Activated T-helper 2 cell treated with anti-CD3 and anti-CD28 coated beads, Interferon-gamma antibody, Interleukin-2, Interleukin-4, amounts not matched to agents 10 μg/mL and 5 μg/mL and 100 μg/mL, durations not matched to agents 14 hours and 24 hours and 36 hours (primary cell): Measurements from ENCODE around the gene COX7A1. TPM values are rescaled to one million over a fixed set of nuclear protein-coding genes. Genes with fewer than 3 reads are reported as not detected.

ENCODE experiments used
- DNase-seq: peaks from one replicate; pipeline ENCODE4 v3.0.0; 2021; ENCODE audit warnings: low spot score
- H3K27ac Mint-ChIP-seq: one replicate; pipeline ENCODE4 v1.8.0; 2021; ENCODE audit warnings: mixed read lengths
- H3K27me3 Mint-ChIP-seq: one replicate; pipeline ENCODE4 v1.8.0; 2021; ENCODE audit warnings: low read depth, mixed read lengths
- H3K36me3 Mint-ChIP-seq: one replicate; pipeline ENCODE4 v1.8.0; 2021; ENCODE audit warnings: low read depth, mixed read lengths
- H3K4me1 Mint-ChIP-seq: one replicate; pipeline ENCODE4 v1.8.0; 2021; ENCODE audit warnings: low read depth, mixed read lengths
- H3K4me3 Mint-ChIP-seq: one replicate; pipeline ENCODE4 v1.8.0; 2021; ENCODE audit warnings: low read depth, mild to moderate bottlenecking, moderate library complexity, mixed read lengths
- H3K9me3 Mint-ChIP-seq: one replicate; pipeline ENCODE4 v1.8.0; 2021; ENCODE audit warnings: mixed read lengths
- intact Hi-C: fragments of 100-400 bp; cut with micrococcal nuclease; formaldehyde crosslinking; loops from one replicate; pipeline ENCODE4 v1.15.1; 2023
- total RNA-seq: library from RNA; stranded (reverse); gene quantifications from 2 replicates; pipeline ENCODE4 v1.2.3, GENCODE V29; 2022

Gene COX7A1
- total RNA-seq, 1 donor from 2014 or later: not detected

- intact Hi-C loops: loop anchor here (1.0 to 10.0 kb wide), 8 partner anchors 12 to 471 kb away; partner anchors contain the start of genes ALKBH6, COX6B1, ETV2 and HSPB6
- Mint-ChIP-seq H3K9me3 (no peaks in the 10 kb centered on the region), H3K27ac (peak within 1 kb of the TSS; percentile 89), H3K36me3 (peaks cover 48% of the 10 kb centered on the region), H3K4me3 (peak within 1 kb of the TSS; percentile 90), H3K27me3 (no peaks in the 10 kb centered on the region), H3K4me1 (peaks cover 23% of the 10 kb centered on the region)
- DNase-seq: no peak
Measured at GRCh38 chr19:36115453-36116343, 36.5 kb downstream of the COX7A1 start, which contains the start of gene TBCB. Gene TBCB, plus strand, starts transcription at chr19:36115468. Its CDS starts 93 bp downstream, at chr19:36115561.

GRCh38 chr19:36114721-36115452, 37.4 kb downstream of the COX7A1 start, which contains the start of gene POLR2I:
Gene POLR2I, minus strand, starts transcription at chr19:36114875. Its CDS starts 19 bp downstream, at chr19:36114856.
- H3K27me3 Mint-ChIP-seq: no peaks in the 10 kb centered on the region
- intact Hi-C loops: loop anchor here (1.0 to 10.0 kb wide), 8 partner anchors 12 to 470 kb away; partner anchors contain the start of genes ALKBH6, COX6B1, ETV2 and HSPB6

DNA sequence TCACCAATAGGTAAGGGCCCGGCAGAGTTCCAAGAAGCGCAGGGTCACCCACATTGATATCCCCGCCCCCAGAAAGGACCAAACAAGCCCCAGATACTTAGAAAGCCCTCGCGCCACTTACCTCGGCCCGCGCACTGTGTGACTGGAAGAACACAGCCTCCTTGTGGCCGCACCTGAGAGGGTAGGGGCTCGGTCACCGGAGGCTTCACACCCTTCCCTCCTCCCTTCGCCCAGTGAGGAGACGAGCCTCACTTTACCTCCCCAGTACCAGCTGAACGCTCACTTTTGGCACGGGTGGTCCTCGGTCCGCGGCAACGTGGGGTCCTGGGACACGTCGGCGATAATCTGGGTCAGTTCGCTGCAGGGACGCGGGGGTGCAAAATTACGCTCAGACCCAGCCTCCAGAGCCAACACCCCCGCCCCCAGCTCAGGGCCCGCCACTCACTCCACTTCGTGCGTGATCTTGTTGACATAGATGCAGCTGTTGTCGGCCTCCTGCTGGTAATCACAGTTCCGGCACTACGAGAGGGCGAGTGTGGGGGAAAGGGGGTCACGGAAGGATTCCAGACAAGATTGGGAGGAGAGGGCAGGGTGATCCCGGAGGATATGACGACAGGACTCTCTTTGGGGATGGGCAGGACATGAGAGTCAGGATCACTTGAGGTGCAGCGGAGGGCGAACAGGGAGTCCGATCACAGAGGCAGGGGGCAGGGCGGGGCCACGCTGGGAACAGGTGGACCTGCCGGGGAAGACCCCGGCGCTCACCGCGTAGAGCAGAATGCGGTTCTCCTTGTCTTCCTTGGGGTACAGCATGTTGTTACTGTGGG, 38.1 kb downstream of the COX7A1 start:
- intact Hi-C loops: loop anchor here (10.0 kb wide), 1 partner anchor 469 kb away; the partner anchor contains the start of genes COX6B1 and ETV2
- Mint-ChIP-seq H3K36me3 (peaks cover 42% of the 10 kb centered on the region), H3K4me1 (peaks cover 21% of the 10 kb centered on the region), H3K4me3 (peak overlapping the region; percentile 90), H3K27ac (peak overlapping the region; percentile 89), H3K9me3 (no peaks in the 10 kb centered on the region), H3K27me3 (no peaks in the 10 kb centered on the region)
- no peak for DNase-seq

More at GRCh38 chr19:36114721-36115452, 37.4 kb downstream of the COX7A1 start, which contains the start of gene POLR2I:
- Mint-ChIP-seq H3K4me3 (peak within 1 kb of the TSS; percentile 90), H3K9me3 (no peaks in the 10 kb centered on the region), H3K36me3 (peaks cover 43% of the 10 kb centered on the region), H3K27ac (peak within 1 kb of the TSS; percentile 89), H3K4me1 (peaks cover 21% of the 10 kb centered on the region)
- peak; percentile 99 for DNase-seq

GRCh38 chr19:36113425-36113824, 38.8 kb downstream of the COX7A1 start:
- peaks cover 21% of the 10 kb centered on the region for H3K4me1 Mint-ChIP-seq
- intact Hi-C loops: loop anchor here (10.0 kb wide), 1 partner anchor 469 kb away; the partner anchor contains the start of genes COX6B1 and ETV2
- no peaks in the 10 kb centered on the region for H3K27me3 Mint-ChIP-seq
- peaks cover 37% of the 10 kb centered on the region for H3K36me3 Mint-ChIP-seq
- peak overlapping the region; percentile 90 for H3K4me3 Mint-ChIP-seq
- DNase-seq: no peak
- H3K9me3 Mint-ChIP-seq: no peaks in the 10 kb centered on the region
- peak overlapping the region; percentile 89 for H3K27ac Mint-ChIP-seq

DNA sequence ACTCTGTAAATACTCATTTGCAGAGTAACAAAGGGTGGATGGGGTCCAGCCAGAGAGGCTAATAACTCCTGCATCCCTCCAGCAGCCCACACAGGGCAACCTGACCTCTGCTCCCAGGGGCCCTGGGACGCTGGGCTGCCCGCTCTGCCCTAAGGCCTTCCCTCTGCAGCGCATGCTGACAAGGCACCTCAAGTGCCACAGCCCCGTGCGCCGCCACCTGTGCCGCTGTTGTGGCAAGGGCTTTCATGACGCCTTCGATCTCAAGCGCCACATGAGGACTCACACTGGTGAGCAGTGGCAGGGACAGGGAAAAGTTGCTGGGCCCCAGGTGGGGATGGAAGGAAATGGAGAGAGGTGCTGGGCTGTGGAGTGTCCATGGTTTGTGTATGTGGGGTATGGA, 39.6 kb downstream of the COX7A1 start:
- no peak for DNase-seq
- Mint-ChIP-seq H3K27ac (no peak overlapping the region), H3K4me1 (peaks cover 18% of the 10 kb centered on the region), H3K27me3 (no peaks in the 10 kb centered on the region), H3K36me3 (peaks cover 31% of the 10 kb centered on the region), H3K9me3 (no peaks in the 10 kb centered on the region), H3K4me3 (peak overlapping the region; percentile 73)
- intact Hi-C loops: loop anchor here (10.0 kb wide), 1 partner anchor 468 kb away; the partner anchor contains the start of genes COX6B1 and ETV2

GRCh38 chr19:36111200-36111539, 41.1 kb downstream of the COX7A1 start:
- H3K27ac Mint-ChIP-seq: no peak overlapping the region
- peaks cover 27% of the 10 kb centered on the region for H3K36me3 Mint-ChIP-seq
- DNase-seq: no peak
- no peak overlapping the region for H3K4me3 Mint-ChIP-seq
- H3K4me1 Mint-ChIP-seq: peaks cover 11% of the 10 kb centered on the region
- no peaks in the 10 kb centered on the region for H3K27me3 Mint-ChIP-seq
- intact Hi-C loops: loop anchor here (10.0 kb wide), 1 partner anchor 466 kb away; the partner anchor contains the start of genes COX6B1 and ETV2
- no peaks in the 10 kb centered on the region for H3K9me3 Mint-ChIP-seq

DNA sequence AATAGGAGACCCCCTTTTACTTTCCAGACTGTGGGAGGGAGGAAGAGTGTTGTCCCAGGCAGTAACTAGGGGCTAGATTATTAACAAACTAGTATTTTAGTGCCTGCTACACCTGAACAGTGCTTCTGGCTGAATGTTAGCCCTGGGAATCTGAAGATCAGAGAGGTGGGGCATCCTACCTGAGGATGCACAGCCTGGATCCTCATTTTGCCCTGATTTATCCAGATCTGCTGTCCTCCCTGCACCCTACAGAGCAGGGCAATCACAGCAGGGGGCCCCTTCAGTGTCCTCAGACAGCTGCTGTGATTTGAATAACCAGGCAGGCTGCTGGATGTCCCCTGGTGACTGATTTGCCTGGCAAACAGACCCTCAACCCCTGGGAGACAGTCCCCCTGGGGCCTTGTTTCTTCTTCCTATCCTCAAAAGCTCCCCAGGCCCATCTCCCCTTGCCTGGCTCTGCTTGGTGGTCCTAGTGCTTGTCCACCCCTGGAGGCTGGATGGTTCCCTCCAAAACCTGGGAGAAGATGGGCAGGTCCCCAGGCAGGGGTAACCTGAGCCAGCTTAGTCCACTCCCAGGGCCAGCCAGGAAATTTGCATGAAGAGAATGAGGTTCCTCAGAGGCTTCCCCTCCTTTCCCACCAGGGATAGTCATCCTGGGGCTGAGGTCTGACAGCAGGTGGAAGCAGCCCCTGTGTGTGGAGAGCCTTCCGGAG, 41.6 kb downstream of the COX7A1 start, which contains the start of gene OVOL3:
Gene OVOL3 (plus strand): TSS at position 657 of the 713 bp plus-strand sequence. CDS start 60 bp downstream, outside the sequence.
- Mint-ChIP-seq H3K27ac (no peak within 1 kb of the TSS), H3K4me3 (peak within 1 kb of the TSS; percentile 17), H3K27me3 (no peaks in the 10 kb centered on the region), H3K36me3 (peaks cover 27% of the 10 kb centered on the region), H3K4me1 (peaks cover 8% of the 10 kb centered on the region), H3K9me3 (no peaks in the 10 kb centered on the region)
- no peak for DNase-seq
- intact Hi-C loops: loop anchor here (10.0 kb wide), 1 partner anchor 466 kb away; the partner anchor contains the start of genes COX6B1 and ETV2

GRCh38 chr19:36108684-36109083, 43.6 kb downstream of the COX7A1 start:
- Mint-ChIP-seq H3K9me3 (no peaks in the 10 kb centered on the region), H3K4me1 (peaks cover 5% of the 10 kb centered on the region), H3K27me3 (no peaks in the 10 kb centered on the region), H3K4me3 (no peak overlapping the region), H3K27ac (no peak overlapping the region), H3K36me3 (peaks cover 33% of the 10 kb centered on the region)
- intact Hi-C loops: no loop called here
- DNase-seq: no peak

GRCh38 chr19:36106991-36107390, 45.3 kb downstream of the COX7A1 start:
- Mint-ChIP-seq H3K27ac (no peak overlapping the region), H3K36me3 (peaks cover 30% of the 10 kb centered on the region), H3K9me3 (no peaks in the 10 kb centered on the region), H3K4me1 (no peaks in the 10 kb centered on the region), H3K27me3 (no peaks in the 10 kb centered on the region), H3K4me3 (no peak overlapping the region)
- DNase-seq: no peak
- intact Hi-C loops: no loop called here

GRCh38 chr19:36106441-36106840, 45.8 kb downstream of the COX7A1 start:
- H3K27me3 Mint-ChIP-seq: no peaks in the 10 kb centered on the region
- intact Hi-C loops: no loop called here
- H3K9me3 Mint-ChIP-seq: no peaks in the 10 kb centered on the region
- H3K4me3 Mint-ChIP-seq: no peak overlapping the region
- H3K4me1 Mint-ChIP-seq: no peaks in the 10 kb centered on the region
- H3K36me3 Mint-ChIP-seq: peaks cover 25% of the 10 kb centered on the region
- H3K27ac Mint-ChIP-seq: no peak overlapping the region
- no peak for DNase-seq

DNA sequence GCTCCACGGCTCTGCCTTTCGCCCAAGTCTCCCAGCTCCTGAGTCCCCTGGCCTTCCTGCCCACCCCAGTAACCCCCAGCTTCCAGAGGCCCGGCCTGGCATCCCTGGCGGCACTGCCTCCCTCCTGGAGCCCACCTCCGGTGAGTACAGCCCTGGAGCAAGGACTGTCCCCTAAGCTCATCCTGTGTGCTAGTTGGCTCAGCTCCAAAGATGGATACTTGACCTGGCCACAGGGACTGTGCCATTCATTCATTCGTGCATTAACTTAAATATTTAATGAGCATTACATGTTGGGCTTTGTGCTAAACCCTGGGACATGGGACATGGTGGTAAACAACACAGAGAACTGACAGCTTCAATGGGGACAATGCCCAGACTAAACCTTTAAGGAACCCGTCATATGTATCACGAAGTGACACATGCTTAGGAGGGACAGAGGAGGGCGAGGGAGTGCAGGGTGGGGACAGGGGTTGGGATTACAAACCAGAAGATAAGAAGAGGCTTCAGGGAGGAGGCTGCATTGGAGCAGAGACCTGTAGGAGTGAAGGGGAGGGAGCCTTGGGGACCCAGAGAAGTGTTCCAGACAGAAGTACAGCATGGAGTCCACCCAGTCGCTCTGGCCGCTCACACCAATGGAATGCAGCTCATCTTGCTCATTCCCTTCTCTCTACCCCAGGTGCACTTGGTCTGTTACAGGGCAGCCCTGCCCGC, 48.2 kb downstream of the COX7A1 start:
- no peaks in the 10 kb centered on the region for H3K27me3 Mint-ChIP-seq
- no peaks in the 10 kb centered on the region for H3K4me1 Mint-ChIP-seq
- peaks cover 29% of the 10 kb centered on the region for H3K36me3 Mint-ChIP-seq
- DNase-seq: no peak
- no peak overlapping the region for H3K27ac Mint-ChIP-seq
- no peaks in the 10 kb centered on the region for H3K9me3 Mint-ChIP-seq
- intact Hi-C loops: no loop called here
- H3K4me3 Mint-ChIP-seq: no peak overlapping the region
